Measurements from ENCODE around the gene ALDH16A1.
"Not testable (repeated sequence)": the region's sequence is repeated elsewhere in the genome, so short reads cannot be mapped to it uniquely, and the experiment has no call there.

Gene ALDH16A1

GRCh38 chr19:49461656-49462055 is 8.6 kb downstream of the ALDH16A1 start:
- DNase-seq (ENCODE audit: extremely low read depth in 1 of 2, low read depth in 1 of 2), result no peak

GRCh38 chr19:49462492-49462891 is 9.5 kb downstream of the ALDH16A1 start:
- DNase-seq (ENCODE audit: extremely low read depth in 1 of 2, low read depth in 1 of 2), result no peak

GRCh38 chr19:49463960-49464740 is 11.1 kb downstream of the ALDH16A1 start:
- DNase-seq (ENCODE audit: extremely low read depth in 1 of 2, low read depth in 1 of 2), result no peak

- no peak for DNase-seq (ENCODE audit: extremely low read depth in 1 of 2, low read depth in 1 of 2)
These were observed 12.3 kb downstream of the ALDH16A1 start for GRCh38 chr19:49465371-49465770.

- no peak for DNase-seq (ENCODE audit: extremely low read depth in 1 of 2, low read depth in 1 of 2)
These were observed 15.2 kb downstream of the ALDH16A1 start for GRCh38 chr19:49468199-49468598.

GRCh38 chr19:49468746-49469447 is 15.9 kb downstream of the ALDH16A1 start:
- peak; percentile 61 to 89 for DNase-seq (ENCODE audit: extremely low read depth in 1 of 2, low read depth in 1 of 2)

- DNase-seq (ENCODE audit: extremely low read depth in 1 of 2, low read depth in 1 of 2), result peak; percentile 60 to 68
These were observed 17.0 kb downstream of the ALDH16A1 start for GRCh38 chr19:49469828-49470614.

GRCh38 chr19:49470615-49470978 is 17.6 kb downstream of the ALDH16A1 start:
- DNase-seq (ENCODE audit: extremely low read depth in 1 of 2, low read depth in 1 of 2), result no peak

GRCh38 chr19:49472936-49473335 is 19.9 kb downstream of the ALDH16A1 start:
- no peak for DNase-seq (ENCODE audit: extremely low read depth in 1 of 2, low read depth in 1 of 2)

- not testable (repeated sequence) for DNase-seq (ENCODE audit: extremely low read depth in 1 of 2, low read depth in 1 of 2)
These were observed 20.5 kb downstream of the ALDH16A1 start for GRCh38 chr19:49473501-49473867.

GRCh38 chr19:49473868-49474541 is 21.0 kb downstream of the ALDH16A1 start, which contains the start of gene FLT3LG:
FLT3LG (plus strand) TSS chr19:49474215; CDS start chr19:49474640, 425 bp downstream.
- DNase-seq (ENCODE audit: extremely low read depth in 1 of 2, low read depth in 1 of 2), result peak; percentile 82 to 87

- DNase-seq (ENCODE audit: extremely low read depth in 1 of 2, low read depth in 1 of 2), result no peak
These were observed 21.5 kb downstream of the ALDH16A1 start for GRCh38 chr19:49474542-49474924.

GRCh38 chr19:49475191-49475917 is 22.3 kb downstream of the ALDH16A1 start:
- no peak for DNase-seq (ENCODE audit: extremely low read depth in 1 of 2, low read depth in 1 of 2)

GRCh38 chr19:49475995-49476880 is 23.2 kb downstream of the ALDH16A1 start:
- DNase-seq (ENCODE audit: extremely low read depth in 1 of 2, low read depth in 1 of 2), result no peak

- no peak for DNase-seq (ENCODE audit: extremely low read depth in 1 of 2, low read depth in 1 of 2)
These were observed 27.1 kb downstream of the ALDH16A1 start for GRCh38 chr19:49479975-49480628.

GRCh38 chr19:49481020-49481683 is 28.1 kb downstream of the ALDH16A1 start:
- no peak for DNase-seq (ENCODE audit: extremely low read depth in 1 of 2, low read depth in 1 of 2)

GRCh38 chr19:49486232-49486631 is 33.2 kb downstream of the ALDH16A1 start:
- DNase-seq (ENCODE audit: extremely low read depth in 1 of 2, low read depth in 1 of 2), result no peak

- DNase-seq (ENCODE audit: extremely low read depth in 1 of 2, low read depth in 1 of 2), result no peak
These were observed 33.8 kb downstream of the ALDH16A1 start for GRCh38 chr19:49486710-49487276.
